Dedifferentiated amniotic fluid mesenchymal stem cell (primary cell): ENCODE data around the gene SLAIN2.
"Not testable (repeated sequence)": the region's sequence is repeated elsewhere in the genome, so short reads cannot be mapped to it uniquely, and the experiment has no call there.

ENCODE experiments used
- DNase-seq: peaks from one replicate; pipeline ENCODE4 v3.0.0-alpha.2; 2016; ENCODE audit errors: extremely low spot score

Gene SLAIN2

GRCh38 chr4:48340965-48341775, at the start of gene SLAIN2:
SLAIN2 (plus strand) TSS chr4:48341529; CDS start chr4:48341740, 211 bp downstream.
- peak; percentile 97 for DNase-seq

- not testable (repeated sequence) for DNase-seq
Measured at GRCh38 chr4:48292218-48292790, 49.0 kb upstream of the SLAIN2 start.

- peak; percentile 13 for DNase-seq
Measured at GRCh38 chr4:48295116-48295515, 46.2 kb upstream of the SLAIN2 start.

GRCh38 chr4:48296365-48296764, 45.0 kb upstream of the SLAIN2 start:
- peak; percentile 11 for DNase-seq

- peak; percentile 14 for DNase-seq
Measured at GRCh38 chr4:48297256-48297846, 44.0 kb upstream of the SLAIN2 start.

- peak; percentile 13 for DNase-seq
Measured at GRCh38 chr4:48299560-48299959, 41.8 kb upstream of the SLAIN2 start.

- DNase-seq: peak; percentile 73
Measured at GRCh38 chr4:48300004-48300403, 41.3 kb upstream of the SLAIN2 start.

- no peak for DNase-seq
Measured at GRCh38 chr4:48305508-48305907, 35.8 kb upstream of the SLAIN2 start.

GRCh38 chr4:48307528-48307927, 33.8 kb upstream of the SLAIN2 start:
- no peak for DNase-seq

GRCh38 chr4:48308901-48309300, 32.4 kb upstream of the SLAIN2 start:
- no peak for DNase-seq

- no peak for DNase-seq
Measured at GRCh38 chr4:48311896-48312295, 29.4 kb upstream of the SLAIN2 start.

- not testable (repeated sequence) for DNase-seq
Measured at GRCh38 chr4:48314746-48315145, 26.6 kb upstream of the SLAIN2 start.

GRCh38 chr4:48315728-48316630, 25.4 kb upstream of the SLAIN2 start:
- peak; percentile 54 for DNase-seq

- no peak for DNase-seq
Measured at GRCh38 chr4:48321312-48321711, 20.0 kb upstream of the SLAIN2 start.

GRCh38 chr4:48322063-48322462, 19.3 kb upstream of the SLAIN2 start:
- no peak for DNase-seq

- DNase-seq: no peak
Measured at GRCh38 chr4:48324281-48324680, 17.0 kb upstream of the SLAIN2 start.

GRCh38 chr4:48329193-48329592, 12.1 kb upstream of the SLAIN2 start:
- no peak for DNase-seq

- DNase-seq: peak; percentile 86
Measured at GRCh38 chr4:48329976-48330375, 11.4 kb upstream of the SLAIN2 start.

- no peak for DNase-seq
Measured at GRCh38 chr4:48331577-48332330, 9.6 kb upstream of the SLAIN2 start.

- DNase-seq: no peak
Measured at GRCh38 chr4:48332661-48333060, 8.7 kb upstream of the SLAIN2 start.

- no peak for DNase-seq
Measured at GRCh38 chr4:48333587-48333986, 7.7 kb upstream of the SLAIN2 start.
